ENCODE results near the gene DCC. TPM values are rescaled to one million over a fixed set of nuclear protein-coding genes. Genes with fewer than 3 reads are reported as not detected.

Gene DCC
- total and polyA plus RNA-seq, 2 donors (not counting 1 experiment from before 2014, with no cell fraction given): 0.14 TPM; not detected in 1

- no peak for DNase-seq (ENCODE audit: low read depth in 2 of 2)
Measured at GRCh38 chr18:52620926-52621439, 281.0 kb downstream of the DCC start.

GRCh38 chr18:52624702-52625101 is 284.7 kb downstream of the DCC start:
- TF ChIP-seq CTCF (conservative IDR thresholded peaks at IDR 0.05 in 1 of 2, IDR thresholded peaks at IDR 0.05 in 1 of 2; ENCODE audit: low read depth in 1 of 2, low read length in 2 of 2) (no peak), EZH2 (IDR thresholded peaks at IDR 0.05; ENCODE audit: low read length, missing control alignments) (no peak)
- Histone ChIP-seq H3K4me2 (ENCODE audit: extremely low read depth, insufficient read depth, low read length) (no peak overlapping the region), H3K27me3 (ENCODE audit: control insufficient read depth, insufficient read depth, low read length) (no peaks in the 10 kb centered on the region), H3K9ac (ENCODE audit: insufficient read depth, low read length) (no peak overlapping the region), H3K27ac (ENCODE audit: insufficient read depth, low read length) (no peak overlapping the region), H3K36me3 (ENCODE audit: control insufficient read depth, insufficient read depth, low read length) (no peaks in the 10 kb centered on the region), H4K20me1 (ENCODE audit: control insufficient read depth, extremely low read depth, insufficient read depth, low read length) (no peaks in the 10 kb centered on the region), H3K9me3 (ENCODE audit: control insufficient read depth, insufficient read depth, low read depth, low read length) (no peaks in the 10 kb centered on the region), H2AFZ (ENCODE audit: low read length) (no peak overlapping the region), H3K79me2 (ENCODE audit: control insufficient read depth, insufficient read depth, low read length) (no peaks in the 10 kb centered on the region), H3K4me3 (replicated peaks in 1 of 4; ENCODE audit: control extremely low read depth in 1 of 4, insufficient read depth in 1 of 4, low read depth in 3 of 4, low read length in 4 of 4) (no peak overlapping the region), H3K4me1 (ENCODE audit: control insufficient read depth, extremely low read depth, insufficient read depth, low read length) (no peaks in the 10 kb centered on the region)
- DNase-seq (ENCODE audit: low read depth in 2 of 2): no peak

More at GRCh38 chr18:52620926-52621439, 281.0 kb downstream of the DCC start:
- Histone ChIP-seq H2AFZ (ENCODE audit: low read length) (no peak overlapping the region), H3K9me3 (ENCODE audit: control insufficient read depth, insufficient read depth, low read depth, low read length) (no peaks in the 10 kb centered on the region), H3K4me3 (replicated peaks in 1 of 4; ENCODE audit: control extremely low read depth in 1 of 4, insufficient read depth in 1 of 4, low read depth in 3 of 4, low read length in 4 of 4) (no peak overlapping the region), H3K36me3 (ENCODE audit: control insufficient read depth, insufficient read depth, low read length) (no peaks in the 10 kb centered on the region), H3K9ac (ENCODE audit: insufficient read depth, low read length) (no peak overlapping the region), H3K27ac (ENCODE audit: insufficient read depth, low read length) (no peak overlapping the region), H3K4me1 (ENCODE audit: control insufficient read depth, extremely low read depth, insufficient read depth, low read length) (no peaks in the 10 kb centered on the region), H3K27me3 (ENCODE audit: control insufficient read depth, insufficient read depth, low read length) (no peaks in the 10 kb centered on the region), H3K4me2 (ENCODE audit: extremely low read depth, insufficient read depth, low read length) (no peak overlapping the region), H3K79me2 (ENCODE audit: control insufficient read depth, insufficient read depth, low read length) (no peaks in the 10 kb centered on the region), H4K20me1 (ENCODE audit: control insufficient read depth, extremely low read depth, insufficient read depth, low read length) (no peaks in the 10 kb centered on the region)
- no peak for TF ChIP-seq CTCF (conservative IDR thresholded peaks at IDR 0.05 in 1 of 2, IDR thresholded peaks at IDR 0.05 in 1 of 2; ENCODE audit: low read depth in 1 of 2, low read length in 2 of 2)
- TF ChIP-seq EZH2 (IDR thresholded peaks at IDR 0.05; ENCODE audit: low read length, missing control alignments): no peak

- DNase-seq (ENCODE audit: low read depth in 2 of 2): no peak
- no peaks in the 10 kb centered on the region for H4K20me1 ChIP-seq (ENCODE audit: control insufficient read depth, extremely low read depth, insufficient read depth, low read length)
- H3K4me2 ChIP-seq (ENCODE audit: extremely low read depth, insufficient read depth, low read length): no peak overlapping the region
- H3K27ac ChIP-seq (ENCODE audit: insufficient read depth, low read length): no peak overlapping the region
- H3K36me3 ChIP-seq (ENCODE audit: control insufficient read depth, insufficient read depth, low read length): no peaks in the 10 kb centered on the region
- no peaks in the 10 kb centered on the region for H3K27me3 ChIP-seq (ENCODE audit: control insufficient read depth, insufficient read depth, low read length)
- TF ChIP-seq CTCF (conservative IDR thresholded peaks at IDR 0.05 in 1 of 2, IDR thresholded peaks at IDR 0.05 in 1 of 2; ENCODE audit: low read depth in 1 of 2, low read length in 2 of 2) (no peak), EZH2 (IDR thresholded peaks at IDR 0.05; ENCODE audit: low read length, missing control alignments) (no peak)
- H3K9me3 ChIP-seq (ENCODE audit: control insufficient read depth, insufficient read depth, low read depth, low read length): no peaks in the 10 kb centered on the region
- no peak overlapping the region for H3K4me3 ChIP-seq (replicated peaks in 1 of 4; ENCODE audit: control extremely low read depth in 1 of 4, insufficient read depth in 1 of 4, low read depth in 3 of 4, low read length in 4 of 4)
- no peaks in the 10 kb centered on the region for H3K4me1 ChIP-seq (ENCODE audit: control insufficient read depth, extremely low read depth, insufficient read depth, low read length)
- no peak overlapping the region for H2AFZ ChIP-seq (ENCODE audit: low read length)
- no peaks in the 10 kb centered on the region for H3K79me2 ChIP-seq (ENCODE audit: control insufficient read depth, insufficient read depth, low read length)
- no peak overlapping the region for H3K9ac ChIP-seq (ENCODE audit: insufficient read depth, low read length)
Measured at GRCh38 chr18:52636536-52636935, 296.5 kb downstream of the DCC start.

All from fibroblast of lung (primary cell).